GM19468 (cell line): ENCODE results near the gene SIK2.
"Not testable (repeated sequence)": the region's sequence is repeated elsewhere in the genome, so short reads cannot be mapped to it uniquely, and the experiment has no call there.

Experiments
- ATAC-seq: cut with Tn5 transposase; IDR thresholded peaks from one replicate; pipeline ENCODE4 v1.9.1; 2021; ENCODE audit warnings: mild to moderate bottlenecking, moderate library complexity, moderate number of reproducible peaks; ENCODE audit not compliant: unreplicated experiment; ENCODE audit errors: extremely low read depth

SIK2 gene

GRCh38 chr11:111651336-111651735 lies 49.1 kb downstream of the SIK2 start:
- not testable (repeated sequence) for ATAC-seq

GRCh38 chr11:111652184-111652583 lies 49.9 kb downstream of the SIK2 start:
- ATAC-seq, result no peak

GRCh38 chr11:111654601-111655000 lies 52.4 kb downstream of the SIK2 start:
- no peak for ATAC-seq

- no peak for ATAC-seq
Measured at GRCh38 chr11:111655924-111656323, 53.7 kb downstream of the SIK2 start.

GRCh38 chr11:111657905-111658304 lies 55.7 kb downstream of the SIK2 start:
- ATAC-seq, result not testable (repeated sequence)

GRCh38 chr11:111658493-111658892 lies 56.2 kb downstream of the SIK2 start:
- ATAC-seq, result not testable (repeated sequence)

GRCh38 chr11:111659201-111660115 lies 57.2 kb downstream of the SIK2 start:
- ATAC-seq, result no peak

GRCh38 chr11:111660822-111661221 lies 58.6 kb downstream of the SIK2 start:
- ATAC-seq, result no peak

- ATAC-seq, result no peak
Measured at GRCh38 chr11:111663820-111664219, 61.6 kb downstream of the SIK2 start.

- no peak for ATAC-seq
Measured at GRCh38 chr11:111665777-111666176, 63.5 kb downstream of the SIK2 start.

- ATAC-seq, result no peak
Measured at GRCh38 chr11:111668980-111669379, 66.7 kb downstream of the SIK2 start.

- ATAC-seq, result no peak
Measured at GRCh38 chr11:111671383-111671782, 69.1 kb downstream of the SIK2 start.

GRCh38 chr11:111672949-111673348 lies 70.7 kb downstream of the SIK2 start:
- no peak for ATAC-seq

GRCh38 chr11:111674941-111675340 lies 72.7 kb downstream of the SIK2 start:
- ATAC-seq, result no peak

GRCh38 chr11:111675891-111676290 lies 73.6 kb downstream of the SIK2 start:
- no peak for ATAC-seq

GRCh38 chr11:111676878-111677585 lies 74.8 kb downstream of the SIK2 start:
- ATAC-seq, result no peak

GRCh38 chr11:111680486-111681175 lies 78.4 kb downstream of the SIK2 start:
- ATAC-seq, result no peak

- no peak for ATAC-seq
Measured at GRCh38 chr11:111683806-111684205, 81.6 kb downstream of the SIK2 start.

- no peak for ATAC-seq
Measured at GRCh38 chr11:111684251-111684650, 82.0 kb downstream of the SIK2 start.

- ATAC-seq, result no peak
Measured at GRCh38 chr11:111688013-111688412, 85.8 kb downstream of the SIK2 start.

GRCh38 chr11:111691176-111691575 lies 88.9 kb downstream of the SIK2 start:
- no peak for ATAC-seq
